GM10248 (cell line): ENCODE results near the gene ACSF3.

Experiments used
- CTCF ChIA-PET: fragments of 300-600 bp; sonication (Branson Sonifier 250); formaldehyde crosslinking; extraction: SDS; loops from one replicate; lab custom pipeline; 2021; ENCODE audit warnings: antibody characterized with exemption; lab: Yijun Ruan, JAX
- POLR2A ChIA-PET: fragments of 350-650 bp; sonication (Branson Sonifier 250); formaldehyde crosslinking; extraction: SDS; loops from one replicate; lab custom pipeline; 2020; ENCODE audit warnings: antibody characterized with exemption; lab: Yijun Ruan, JAX
- DNase-seq: peaks from one replicate; pipeline ENCODE4 v3.0.0; 2012; ENCODE audit errors: extremely low spot score
- TF ChIP-seq, protein P1 (sequence below): IDR thresholded peaks from 2 replicates; pipeline ENCODE4 v1.5.1; 2012; ENCODE audit warnings: mild to moderate bottlenecking, low read depth; ENCODE audit errors: extremely low read depth, missing control alignments, control extremely low read depth

ACSF3 gene

DNA sequence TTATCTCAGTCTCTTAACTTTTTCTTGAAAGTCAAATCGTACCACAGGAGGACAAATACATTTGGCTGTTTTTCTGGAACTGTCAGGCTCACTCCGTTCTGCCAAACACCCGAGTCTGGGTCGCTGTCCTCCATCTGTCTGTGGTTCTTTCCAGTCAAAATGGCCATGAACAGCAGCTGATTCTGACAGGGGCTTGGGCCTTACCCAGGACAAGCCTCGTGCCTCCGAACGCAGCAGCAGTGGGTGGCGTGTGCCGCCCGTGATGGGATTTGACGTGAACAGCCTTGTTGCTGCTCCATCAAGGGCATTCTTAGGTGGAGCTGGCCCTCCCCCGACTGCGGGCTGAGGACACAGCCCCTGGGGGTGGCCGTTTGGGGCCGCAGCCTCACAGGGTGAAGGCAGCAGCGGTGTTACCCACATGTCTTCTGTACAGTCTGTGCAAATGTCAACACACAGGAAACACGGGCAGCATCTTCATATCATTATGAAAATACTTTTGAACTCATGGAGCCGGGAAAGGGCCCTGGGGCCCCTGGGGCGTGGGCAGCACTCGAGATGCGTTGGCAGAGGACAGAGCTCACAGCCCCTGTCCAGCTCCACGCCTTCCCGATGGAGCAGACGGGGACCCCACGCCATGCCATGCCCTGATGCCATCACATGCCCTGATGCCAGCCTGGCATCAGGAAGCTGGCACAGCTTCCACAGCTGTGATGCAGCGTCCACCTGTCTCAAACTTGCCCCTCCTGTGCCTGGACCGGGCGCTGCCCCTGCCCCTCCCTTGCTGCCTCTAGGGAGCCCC is 8.6 kb upstream of the ACSF3 start:
- TF ChIP-seq, protein P1, sequence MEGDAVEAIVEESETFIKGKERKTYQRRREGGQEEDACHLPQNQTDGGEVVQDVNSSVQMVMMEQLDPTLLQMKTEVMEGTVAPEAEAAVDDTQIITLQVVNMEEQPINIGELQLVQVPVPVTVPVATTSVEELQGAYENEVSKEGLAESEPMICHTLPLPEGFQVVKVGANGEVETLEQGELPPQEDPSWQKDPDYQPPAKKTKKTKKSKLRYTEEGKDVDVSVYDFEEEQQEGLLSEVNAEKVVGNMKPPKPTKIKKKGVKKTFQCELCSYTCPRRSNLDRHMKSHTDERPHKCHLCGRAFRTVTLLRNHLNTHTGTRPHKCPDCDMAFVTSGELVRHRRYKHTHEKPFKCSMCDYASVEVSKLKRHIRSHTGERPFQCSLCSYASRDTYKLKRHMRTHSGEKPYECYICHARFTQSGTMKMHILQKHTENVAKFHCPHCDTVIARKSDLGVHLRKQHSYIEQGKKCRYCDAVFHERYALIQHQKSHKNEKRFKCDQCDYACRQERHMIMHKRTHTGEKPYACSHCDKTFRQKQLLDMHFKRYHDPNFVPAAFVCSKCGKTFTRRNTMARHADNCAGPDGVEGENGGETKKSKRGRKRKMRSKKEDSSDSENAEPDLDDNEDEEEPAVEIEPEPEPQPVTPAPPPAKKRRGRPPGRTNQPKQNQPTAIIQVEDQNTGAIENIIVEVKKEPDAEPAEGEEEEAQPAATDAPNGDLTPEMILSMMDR = no peak
- CTCF ChIA-PET = interaction anchor here (1.2 kb wide), 1 partner anchor 15 kb away, joined by 3 read pairs; no protein-coding TSS in a partner anchor
- POLR2A ChIA-PET = no interaction called here
- DNase-seq = no peak

DNA sequence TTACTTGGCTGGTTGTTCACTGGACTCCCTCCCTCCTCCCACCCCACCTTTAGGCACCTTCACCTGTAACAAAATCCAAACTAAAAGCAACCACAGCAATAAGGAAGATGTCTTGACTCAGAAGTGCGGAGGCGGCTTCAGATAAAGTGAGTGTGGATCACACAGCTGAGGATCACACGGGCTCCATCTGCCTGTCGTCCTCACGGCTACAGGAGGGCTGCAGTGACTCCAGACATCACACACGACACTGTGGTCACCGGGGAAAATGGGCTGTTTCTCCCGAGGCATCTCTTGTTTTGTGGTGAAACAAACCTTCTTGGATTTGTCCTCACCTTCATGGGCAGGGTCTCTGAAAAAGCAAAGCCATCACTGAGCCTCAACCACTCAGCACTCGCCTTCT is 7.9 kb upstream of the ACSF3 start:
- POLR2A ChIA-PET = no interaction called here
- DNase-seq = no peak
- CTCF ChIA-PET = interaction anchor here (1.2 to 1.4 kb wide), 3 partner anchors 16 to 145 kb away, joined by 3 to 4 read pairs (median 3); no protein-coding TSS in a partner anchor
- TF ChIP-seq, protein P1 = no peak

DNA sequence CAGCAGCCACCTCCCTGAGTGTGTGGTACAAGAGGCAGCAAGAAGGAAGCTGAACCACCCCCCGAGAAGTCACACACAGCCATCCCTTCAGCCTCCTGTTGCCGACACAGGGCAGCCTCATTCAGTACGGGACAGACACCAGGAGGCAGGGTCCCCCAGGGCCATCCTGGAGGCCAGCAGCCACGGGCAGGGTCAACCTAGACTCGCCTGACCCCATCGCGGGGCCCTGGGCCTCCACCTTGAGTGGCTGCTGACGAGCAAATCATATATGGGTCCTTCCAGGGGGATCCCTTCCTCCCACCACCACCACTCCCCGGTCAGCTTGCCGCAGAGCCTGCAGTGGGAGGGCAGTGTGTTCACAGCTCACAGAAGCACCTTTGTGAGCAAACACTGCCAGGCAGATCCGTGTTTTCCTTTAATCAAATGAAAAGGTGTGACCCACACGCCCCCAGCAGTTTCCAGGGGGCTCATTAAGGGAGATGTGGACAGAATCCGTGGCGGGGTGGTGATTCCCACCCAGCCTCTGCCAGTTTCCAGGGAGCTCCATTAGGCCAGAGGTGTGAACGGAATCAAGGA is 5.6 kb upstream of the ACSF3 start:
- ChIA-PET POLR2A (no interaction called here), CTCF (interaction anchor here (1.1 kb wide), 1 partner anchor 10 kb away, joined by 3 read pairs; no protein-coding TSS in a partner anchor)
- no peak for DNase-seq
- TF ChIP-seq, protein P1 = no peak

DNA sequence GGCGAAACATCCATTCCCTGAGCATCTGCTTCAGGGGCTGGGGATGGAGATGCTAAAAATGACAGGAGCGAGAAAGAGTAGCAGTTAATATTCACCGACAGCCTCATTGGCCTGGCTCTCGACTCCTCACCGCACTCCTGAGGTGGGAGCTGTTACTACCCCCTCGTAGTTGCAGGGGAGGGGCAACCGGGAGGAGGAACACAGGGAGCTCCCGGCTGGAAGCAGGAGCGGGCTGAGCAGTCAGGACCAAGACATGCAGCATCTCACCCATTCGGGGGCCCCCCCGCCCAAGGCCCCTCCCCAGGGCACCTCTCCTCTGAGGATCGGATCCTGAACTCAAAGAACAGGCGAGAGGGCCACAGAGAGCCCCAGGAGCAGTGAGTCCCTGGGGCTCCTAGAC is 4.5 kb upstream of the ACSF3 start:
- POLR2A ChIA-PET = no interaction called here
- TF ChIP-seq, protein P1 = no peak
- CTCF ChIA-PET = interaction anchor here (0.7 kb wide), 1 partner anchor 9 kb away, joined by 3 read pairs; no protein-coding TSS in a partner anchor
- DNase-seq = no peak

DNA sequence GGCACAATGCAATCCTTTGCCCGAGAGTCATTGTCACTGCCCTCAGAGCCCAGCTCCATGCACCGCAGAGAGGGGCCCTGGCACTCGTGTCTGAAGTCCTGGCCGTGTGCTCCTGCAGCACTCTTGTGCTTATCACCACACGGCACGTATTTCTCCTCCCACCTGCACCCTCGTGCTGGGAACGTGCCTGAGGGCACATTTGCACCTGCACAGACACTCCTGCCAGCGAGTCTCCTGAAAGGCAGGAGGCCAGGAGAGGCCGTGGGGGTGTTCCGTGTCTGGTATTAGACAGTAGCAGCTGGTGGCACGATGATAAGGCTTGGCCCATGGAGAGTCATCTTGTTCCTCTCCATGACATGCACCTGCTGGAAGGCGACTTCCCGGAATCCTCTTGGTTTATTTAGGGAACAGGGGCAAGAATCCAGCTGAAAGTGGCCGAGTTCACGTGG is 3.4 kb upstream of the ACSF3 start:
- CTCF ChIA-PET = no interaction called here

More for the DNA sequence above, 3.4 kb upstream of the ACSF3 start:
- TF ChIP-seq, protein P1 = no peak
- POLR2A ChIA-PET = no interaction called here
- no peak for DNase-seq
